Rectal smooth muscle tissue (tissue), 1 donor: Measurements from ENCODE around the gene SPDEF.

Source experiments
- H3K27ac ChIP-seq: one replicate; pipeline ENCODE4 v1.7.0; 2013; ENCODE audit warnings: low read depth, low read length, inconsistent platforms
- H3K27me3 ChIP-seq: one replicate; pipeline ENCODE4 v1.7.0; 2013; ENCODE audit warnings: low read length; ENCODE audit not compliant: control insufficient read depth, insufficient read depth
- H3K36me3 ChIP-seq: one replicate; pipeline ENCODE4 v1.7.0; 2013; ENCODE audit warnings: low read length; ENCODE audit not compliant: control insufficient read depth, insufficient read depth
- H3K4me1 ChIP-seq: one replicate; pipeline ENCODE4 v1.7.0; 2013; ENCODE audit warnings: low read length; ENCODE audit not compliant: control insufficient read depth, insufficient read depth
- H3K4me3 ChIP-seq: one replicate; pipeline ENCODE4 v1.7.0; 2013; ENCODE audit warnings: low read length
- H3K9ac ChIP-seq: one replicate; pipeline ENCODE4 v1.7.0; 2013; ENCODE audit warnings: low read length

Gene SPDEF

GRCh38 chr6:34580707-34581560 is 24.8 kb upstream of the SPDEF start:
- no peak overlapping the region for H3K9ac ChIP-seq
- H3K4me3 ChIP-seq, result no peak overlapping the region
- no peaks in the 10 kb centered on the region for H3K4me1 ChIP-seq
- H3K27ac ChIP-seq, result no peak overlapping the region
- H3K36me3 ChIP-seq, result no peaks in the 10 kb centered on the region
- no peaks in the 10 kb centered on the region for H3K27me3 ChIP-seq

- Histone ChIP-seq H3K36me3 (no peaks in the 10 kb centered on the region), H3K27me3 (no peaks in the 10 kb centered on the region), H3K4me3 (no peak overlapping the region), H3K4me1 (no peaks in the 10 kb centered on the region), H3K9ac (no peak overlapping the region), H3K27ac (no peak overlapping the region)
Measured at GRCh38 chr6:34578445-34579262, 22.5 kb upstream of the SPDEF start.

GRCh38 chr6:34576286-34576955 is 20.3 kb upstream of the SPDEF start:
- Histone ChIP-seq H3K36me3 (no peaks in the 10 kb centered on the region), H3K27me3 (no peaks in the 10 kb centered on the region), H3K4me3 (no peak overlapping the region), H3K4me1 (no peaks in the 10 kb centered on the region), H3K27ac (no peak overlapping the region), H3K9ac (no peak overlapping the region)

- H3K9ac ChIP-seq, result no peak overlapping the region
- H3K27me3 ChIP-seq, result no peaks in the 10 kb centered on the region
- no peaks in the 10 kb centered on the region for H3K36me3 ChIP-seq
- H3K27ac ChIP-seq, result no peak overlapping the region
- no peak overlapping the region for H3K4me3 ChIP-seq
- no peaks in the 10 kb centered on the region for H3K4me1 ChIP-seq
Measured at GRCh38 chr6:34575326-34575725, 19.2 kb upstream of the SPDEF start.

GRCh38 chr6:34574647-34575293 is 18.6 kb upstream of the SPDEF start:
- H3K36me3 ChIP-seq, result no peaks in the 10 kb centered on the region
- H3K9ac ChIP-seq, result no peak overlapping the region
- H3K27ac ChIP-seq, result no peak overlapping the region
- H3K4me1 ChIP-seq, result no peaks in the 10 kb centered on the region
- H3K4me3 ChIP-seq, result no peak overlapping the region
- no peaks in the 10 kb centered on the region for H3K27me3 ChIP-seq

GRCh38 chr6:34573567-34574183 is 17.5 kb upstream of the SPDEF start:
- Histone ChIP-seq H3K36me3 (no peaks in the 10 kb centered on the region), H3K27me3 (peaks cover 8% of the 10 kb centered on the region), H3K4me3 (no peak overlapping the region), H3K27ac (no peak overlapping the region), H3K9ac (no peak overlapping the region), H3K4me1 (no peaks in the 10 kb centered on the region)

- Histone ChIP-seq H3K9ac (no peak overlapping the region), H3K4me1 (no peaks in the 10 kb centered on the region), H3K4me3 (no peak overlapping the region), H3K27ac (no peak overlapping the region), H3K36me3 (no peaks in the 10 kb centered on the region), H3K27me3 (peaks cover 8% of the 10 kb centered on the region)
Measured at GRCh38 chr6:34572585-34572984, 16.5 kb upstream of the SPDEF start.

- peaks cover 8% of the 10 kb centered on the region for H3K27me3 ChIP-seq
- H3K27ac ChIP-seq, result no peak overlapping the region
- no peaks in the 10 kb centered on the region for H3K36me3 ChIP-seq
- H3K4me1 ChIP-seq, result no peaks in the 10 kb centered on the region
- H3K9ac ChIP-seq, result no peak overlapping the region
- H3K4me3 ChIP-seq, result no peak overlapping the region
Measured at GRCh38 chr6:34572021-34572420, 15.9 kb upstream of the SPDEF start.

GRCh38 chr6:34571388-34571787 is 15.3 kb upstream of the SPDEF start:
- no peak overlapping the region for H3K4me3 ChIP-seq
- no peak overlapping the region for H3K9ac ChIP-seq
- H3K27me3 ChIP-seq, result peaks cover 8% of the 10 kb centered on the region
- no peaks in the 10 kb centered on the region for H3K4me1 ChIP-seq
- no peak overlapping the region for H3K27ac ChIP-seq
- no peaks in the 10 kb centered on the region for H3K36me3 ChIP-seq

GRCh38 chr6:34570066-34570833 is 14.1 kb upstream of the SPDEF start:
- Histone ChIP-seq H3K4me3 (no peak overlapping the region), H3K36me3 (no peaks in the 10 kb centered on the region), H3K27me3 (peaks cover 8% of the 10 kb centered on the region), H3K4me1 (no peaks in the 10 kb centered on the region), H3K27ac (no peak overlapping the region), H3K9ac (no peak overlapping the region)

- H3K4me3 ChIP-seq, result no peak overlapping the region
- H3K27ac ChIP-seq, result no peak overlapping the region
- H3K27me3 ChIP-seq, result peaks cover 8% of the 10 kb centered on the region
- H3K9ac ChIP-seq, result no peak overlapping the region
- H3K4me1 ChIP-seq, result no peaks in the 10 kb centered on the region
- H3K36me3 ChIP-seq, result no peaks in the 10 kb centered on the region
Measured at GRCh38 chr6:34569361-34569973, 13.3 kb upstream of the SPDEF start.
